ENCODE data around the gene WDR13.
"Not testable (repeated sequence)": the region's sequence is repeated elsewhere in the genome, so short reads cannot be mapped to it uniquely, and the experiment has no call there.

WDR13 gene

GRCh38 chrX:48631376-48632090 is 34.2 kb downstream of the WDR13 start:
- TF ChIP-seq CTCF (IDR thresholded peaks at IDR 0.05; ENCODE audit: low read depth, low read length, missing control alignments): peak; percentile 52
- peak; percentile 76 for DNase-seq (ENCODE audit: extremely low read depth, low read depth)
- no peak overlapping the region for H3K4me3 ChIP-seq (replicated peaks; ENCODE audit: low read depth, low read length)

- no peak for TF ChIP-seq CTCF (IDR thresholded peaks at IDR 0.05; ENCODE audit: low read depth, low read length, missing control alignments)
- H3K4me3 ChIP-seq (replicated peaks; ENCODE audit: low read depth, low read length): no peak overlapping the region
- no peak for DNase-seq (ENCODE audit: extremely low read depth, low read depth)
These were observed 34.9 kb downstream of the WDR13 start for GRCh38 chrX:48632207-48632606.

- no peak overlapping the region for H3K4me3 ChIP-seq (replicated peaks; ENCODE audit: low read depth, low read length)
- no peak for DNase-seq (ENCODE audit: extremely low read depth, low read depth)
- no peak for TF ChIP-seq CTCF (IDR thresholded peaks at IDR 0.05; ENCODE audit: low read depth, low read length, missing control alignments)
These were observed 39.0 kb downstream of the WDR13 start for GRCh38 chrX:48636301-48636700.

GRCh38 chrX:48636776-48637175 is 39.5 kb downstream of the WDR13 start:
- DNase-seq (ENCODE audit: extremely low read depth, low read depth): no peak
- TF ChIP-seq CTCF (IDR thresholded peaks at IDR 0.05; ENCODE audit: low read depth, low read length, missing control alignments): no peak

DNA sequence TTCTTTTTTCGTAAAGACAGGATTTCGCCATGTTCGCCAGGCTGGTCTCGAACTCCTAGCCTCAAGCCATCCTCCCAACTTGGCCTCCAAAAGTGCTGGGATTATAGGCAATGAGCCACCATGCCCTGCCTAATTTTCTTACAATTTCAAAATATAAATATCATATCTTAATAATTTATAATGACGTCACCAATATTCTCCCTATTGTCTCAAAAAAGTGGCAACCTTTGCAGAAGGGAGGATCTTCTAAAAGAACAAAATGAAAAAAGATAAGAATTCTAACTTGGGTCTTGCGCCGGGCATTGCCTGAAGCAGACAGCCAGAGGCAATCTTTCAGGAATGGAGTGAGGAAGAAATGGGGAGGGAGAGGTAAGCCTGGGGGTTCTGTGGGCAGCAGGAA is 48.4 kb downstream of the WDR13 start:
- no peak for DNase-seq (ENCODE audit: extremely low read depth, low read depth)
- H3K4me3 ChIP-seq (replicated peaks; ENCODE audit: low read depth, low read length): no peak overlapping the region
- TF ChIP-seq CTCF (IDR thresholded peaks at IDR 0.05; ENCODE audit: low read depth, low read length, missing control alignments): no peak

More at GRCh38 chrX:48636776-48637175, 39.5 kb downstream of the WDR13 start:
- H3K4me3 ChIP-seq (replicated peaks; ENCODE audit: low read depth, low read length): no peak overlapping the region

- H3K4me3 ChIP-seq (replicated peaks; ENCODE audit: low read depth, low read length): no peak overlapping the region
- no peak for TF ChIP-seq CTCF (IDR thresholded peaks at IDR 0.05; ENCODE audit: low read depth, low read length, missing control alignments)
- peak; percentile 9 for DNase-seq (ENCODE audit: extremely low read depth, low read depth)
These were observed 51.1 kb downstream of the WDR13 start for GRCh38 chrX:48648336-48648751.

DNA sequence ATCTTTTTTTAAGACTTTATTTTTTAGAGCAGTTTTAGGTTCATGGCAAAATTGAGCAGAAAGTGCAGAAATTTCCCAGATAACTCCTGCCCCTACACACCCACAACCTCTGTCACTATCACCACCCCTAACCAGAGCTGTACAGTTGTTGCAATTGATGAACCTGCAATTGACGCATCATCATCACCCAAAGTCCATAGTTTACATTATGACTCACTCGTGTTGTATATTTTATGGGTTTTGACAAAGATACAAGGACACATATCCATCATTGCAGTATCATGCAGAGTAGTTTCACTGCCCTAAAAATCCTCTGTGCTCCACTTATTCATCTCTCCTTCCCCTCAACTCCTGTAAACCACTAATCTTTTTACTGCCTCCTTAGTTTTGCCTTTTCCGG is 51.8 kb downstream of the WDR13 start:
- TF ChIP-seq CTCF (IDR thresholded peaks at IDR 0.05; ENCODE audit: low read depth, low read length, missing control alignments): no peak
- no peak for DNase-seq (ENCODE audit: extremely low read depth, low read depth)
- H3K4me3 ChIP-seq (replicated peaks; ENCODE audit: low read depth, low read length): no peak overlapping the region

DNA sequence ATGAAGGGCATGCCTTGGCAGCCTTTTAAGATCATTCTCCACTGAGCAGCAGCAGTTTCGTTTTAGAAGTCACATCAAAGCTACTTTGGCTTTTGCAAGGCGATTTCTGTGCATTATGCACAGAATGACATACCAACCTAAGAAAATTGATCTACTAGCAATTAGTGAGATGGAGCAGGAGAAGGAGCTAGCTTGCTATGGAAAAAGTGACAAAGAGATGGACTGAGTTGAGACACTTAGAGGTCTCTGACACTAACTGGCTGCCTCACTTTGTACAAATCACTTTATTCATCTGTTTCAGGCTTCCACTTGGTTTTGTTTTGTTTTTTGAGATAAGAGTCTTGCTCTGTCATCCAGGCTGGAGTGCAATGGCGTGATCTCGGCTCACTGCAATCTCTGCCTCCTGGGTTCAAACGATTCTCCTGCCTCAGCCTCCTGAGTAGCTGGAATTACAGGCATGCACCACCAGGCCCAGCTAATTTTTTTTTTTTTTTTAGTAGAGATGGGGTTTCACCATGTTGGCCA is 54.8 kb downstream of the WDR13 start:
- not testable (repeated sequence) for H3K4me3 ChIP-seq (replicated peaks; ENCODE audit: low read depth, low read length); DNase-seq (ENCODE audit: extremely low read depth, low read depth)

- not testable (repeated sequence) for DNase-seq (ENCODE audit: extremely low read depth, low read depth); H3K4me3 ChIP-seq (replicated peaks; ENCODE audit: low read depth, low read length)
These were observed 57.5 kb downstream of the WDR13 start for GRCh38 chrX:48654746-48655145.

Data from HFF-Myc (cell line).